WERI-Rb-1 (cell line): ENCODE measurements around the gene EML1.

Experiments used
- DNase-seq: peaks from one replicate; pipeline ENCODE4 v3.0.0-alpha.2; 2020
- H3K27ac ChIP-seq: fragments of 250-450 bp; sonication (Bioruptor Pico); 2 replicates; pipeline ENCODE4 v1.5.1; 2020; ENCODE audit warnings: mild to moderate bottlenecking, moderate library complexity
- H3K27me3 ChIP-seq: fragments of 250-450 bp; sonication (Bioruptor Pico); 2 replicates; pipeline ENCODE4 v1.5.1; 2021; ENCODE audit warnings: mild to moderate bottlenecking, low read depth, moderate library complexity; ENCODE audit not compliant: insufficient read depth, severe bottlenecking
- H3K36me3 ChIP-seq: fragments of 250-450 bp; sonication (Bioruptor Pico); 2 replicates; pipeline ENCODE4 v1.5.1; 2020; ENCODE audit warnings: mild to moderate bottlenecking, moderate library complexity
- H3K4me3 ChIP-seq: 2 replicates; pipeline ENCODE4 v1.5.1; 2011; ENCODE audit warnings: low read depth, mild to moderate bottlenecking, control low read depth, low read length
- H3K9me3 ChIP-seq: fragments of 250-450 bp; sonication (Bioruptor Pico); 2 replicates; pipeline ENCODE4 v1.5.1; 2021; ENCODE audit warnings: mild to moderate bottlenecking, moderate library complexity; ENCODE audit not compliant: severe bottlenecking
- TF ChIP-seq, protein P1 (sequence below): IDR thresholded peaks from 2 replicates; pipeline ENCODE4 v1.5.1; 2011; ENCODE audit warnings: low read depth, mild to moderate bottlenecking, control low read depth, inconsistent platforms, low read length

Gene EML1

DNA sequence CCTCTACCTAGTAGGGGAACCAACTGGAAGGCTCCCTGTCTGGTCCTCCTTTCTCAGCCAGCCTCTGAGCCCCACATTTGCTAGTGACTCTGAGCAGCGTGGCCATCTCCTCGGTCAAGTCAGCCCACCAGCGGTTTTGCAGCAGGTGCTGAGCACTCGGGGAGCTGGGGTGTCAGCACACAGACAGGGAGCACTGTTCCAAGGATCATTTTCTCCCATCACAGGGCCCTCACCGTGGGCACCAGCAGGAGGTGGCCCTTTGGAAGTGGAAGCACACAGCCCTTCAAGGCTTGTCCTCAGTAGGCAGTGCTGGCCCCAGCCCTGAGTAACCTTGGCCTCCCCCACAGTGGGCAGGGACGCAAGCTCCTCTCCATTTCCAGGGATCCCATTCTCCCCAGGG is 24.1 kb upstream of the EML1 start:
- H3K27me3 ChIP-seq: no peaks in the 10 kb centered on the region

DNA sequence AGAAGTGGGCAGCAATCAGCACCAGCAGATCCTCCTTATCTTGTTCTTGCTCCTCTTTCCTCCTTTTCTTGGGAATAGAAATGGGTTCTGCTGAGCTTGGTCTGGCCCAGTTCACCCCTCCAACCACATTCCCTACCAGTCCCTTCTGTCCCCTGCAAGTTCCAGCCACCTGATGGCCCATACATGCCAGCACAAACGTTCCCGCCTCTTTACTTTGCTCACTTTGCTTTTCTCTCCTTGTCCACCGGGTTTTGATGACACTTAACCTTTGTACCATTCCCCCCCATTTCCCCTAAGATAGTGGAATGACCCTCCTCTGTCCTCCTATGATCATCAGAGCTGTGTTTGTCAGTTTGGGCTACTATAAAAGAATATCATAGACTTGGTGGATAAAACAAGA is 23.4 kb upstream of the EML1 start:
- Histone ChIP-seq H3K27me3 (no peaks in the 10 kb centered on the region), H3K9me3 (no peaks in the 10 kb centered on the region), H3K36me3 (no peaks in the 10 kb centered on the region), H3K27ac (no peak overlapping the region), H3K4me3 (no peak overlapping the region)
- no peak for DNase-seq
- TF ChIP-seq, protein P1, sequence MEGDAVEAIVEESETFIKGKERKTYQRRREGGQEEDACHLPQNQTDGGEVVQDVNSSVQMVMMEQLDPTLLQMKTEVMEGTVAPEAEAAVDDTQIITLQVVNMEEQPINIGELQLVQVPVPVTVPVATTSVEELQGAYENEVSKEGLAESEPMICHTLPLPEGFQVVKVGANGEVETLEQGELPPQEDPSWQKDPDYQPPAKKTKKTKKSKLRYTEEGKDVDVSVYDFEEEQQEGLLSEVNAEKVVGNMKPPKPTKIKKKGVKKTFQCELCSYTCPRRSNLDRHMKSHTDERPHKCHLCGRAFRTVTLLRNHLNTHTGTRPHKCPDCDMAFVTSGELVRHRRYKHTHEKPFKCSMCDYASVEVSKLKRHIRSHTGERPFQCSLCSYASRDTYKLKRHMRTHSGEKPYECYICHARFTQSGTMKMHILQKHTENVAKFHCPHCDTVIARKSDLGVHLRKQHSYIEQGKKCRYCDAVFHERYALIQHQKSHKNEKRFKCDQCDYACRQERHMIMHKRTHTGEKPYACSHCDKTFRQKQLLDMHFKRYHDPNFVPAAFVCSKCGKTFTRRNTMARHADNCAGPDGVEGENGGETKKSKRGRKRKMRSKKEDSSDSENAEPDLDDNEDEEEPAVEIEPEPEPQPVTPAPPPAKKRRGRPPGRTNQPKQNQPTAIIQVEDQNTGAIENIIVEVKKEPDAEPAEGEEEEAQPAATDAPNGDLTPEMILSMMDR: no peak

More for the DNA sequence above, 24.1 kb upstream of the EML1 start:
- Histone ChIP-seq H3K36me3 (no peaks in the 10 kb centered on the region), H3K9me3 (no peaks in the 10 kb centered on the region), H3K4me3 (no peak overlapping the region), H3K27ac (no peak overlapping the region)
- TF ChIP-seq, protein P1: no peak
- no peak for DNase-seq

DNA sequence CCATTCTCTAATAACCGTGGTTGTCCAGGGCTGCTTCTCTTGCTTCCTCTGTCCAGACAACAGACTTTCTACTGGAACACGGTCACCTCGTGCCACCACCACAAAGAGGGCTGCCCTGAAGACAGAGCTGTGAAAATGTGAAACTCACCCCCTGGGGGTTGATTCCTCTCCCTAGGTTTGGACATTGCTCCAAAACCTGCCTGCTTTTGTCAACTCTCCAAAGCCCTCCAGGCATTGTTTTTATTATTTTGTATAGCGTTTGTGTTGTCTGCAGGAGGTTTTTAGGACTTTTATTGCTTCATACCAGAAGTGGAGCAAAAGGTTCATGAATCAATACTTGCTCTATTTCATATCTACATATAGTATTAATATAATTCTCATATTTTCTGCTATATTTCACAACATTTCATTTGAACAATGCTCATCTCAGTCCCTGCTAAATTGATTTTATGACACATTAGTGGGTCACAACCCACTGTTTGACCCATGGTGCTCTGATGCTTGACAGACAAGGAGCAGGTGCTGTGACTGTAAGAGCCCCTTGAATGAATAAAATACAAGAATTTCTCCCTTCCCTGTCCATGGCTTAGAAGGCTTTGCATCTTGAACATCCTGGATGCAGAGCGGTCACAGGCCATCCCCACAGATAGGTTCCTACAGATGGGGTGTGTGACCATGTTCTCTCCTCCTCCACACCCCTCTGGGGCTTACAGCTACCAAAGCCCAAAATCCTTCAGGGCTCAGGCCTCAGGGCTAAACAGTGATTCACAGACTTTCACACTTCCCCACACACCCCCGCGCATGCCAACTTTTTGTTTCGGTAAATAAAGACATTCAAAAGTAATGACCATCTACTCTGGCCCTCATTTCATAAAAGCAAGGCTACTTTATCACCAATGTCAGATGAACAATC is 20.6 kb upstream of the EML1 start:
- Histone ChIP-seq H3K9me3 (no peaks in the 10 kb centered on the region), H3K27ac (no peak overlapping the region), H3K4me3 (no peak overlapping the region), H3K27me3 (no peaks in the 10 kb centered on the region), H3K36me3 (no peaks in the 10 kb centered on the region)
- DNase-seq: no peak
- TF ChIP-seq, protein P1: no peak

DNA sequence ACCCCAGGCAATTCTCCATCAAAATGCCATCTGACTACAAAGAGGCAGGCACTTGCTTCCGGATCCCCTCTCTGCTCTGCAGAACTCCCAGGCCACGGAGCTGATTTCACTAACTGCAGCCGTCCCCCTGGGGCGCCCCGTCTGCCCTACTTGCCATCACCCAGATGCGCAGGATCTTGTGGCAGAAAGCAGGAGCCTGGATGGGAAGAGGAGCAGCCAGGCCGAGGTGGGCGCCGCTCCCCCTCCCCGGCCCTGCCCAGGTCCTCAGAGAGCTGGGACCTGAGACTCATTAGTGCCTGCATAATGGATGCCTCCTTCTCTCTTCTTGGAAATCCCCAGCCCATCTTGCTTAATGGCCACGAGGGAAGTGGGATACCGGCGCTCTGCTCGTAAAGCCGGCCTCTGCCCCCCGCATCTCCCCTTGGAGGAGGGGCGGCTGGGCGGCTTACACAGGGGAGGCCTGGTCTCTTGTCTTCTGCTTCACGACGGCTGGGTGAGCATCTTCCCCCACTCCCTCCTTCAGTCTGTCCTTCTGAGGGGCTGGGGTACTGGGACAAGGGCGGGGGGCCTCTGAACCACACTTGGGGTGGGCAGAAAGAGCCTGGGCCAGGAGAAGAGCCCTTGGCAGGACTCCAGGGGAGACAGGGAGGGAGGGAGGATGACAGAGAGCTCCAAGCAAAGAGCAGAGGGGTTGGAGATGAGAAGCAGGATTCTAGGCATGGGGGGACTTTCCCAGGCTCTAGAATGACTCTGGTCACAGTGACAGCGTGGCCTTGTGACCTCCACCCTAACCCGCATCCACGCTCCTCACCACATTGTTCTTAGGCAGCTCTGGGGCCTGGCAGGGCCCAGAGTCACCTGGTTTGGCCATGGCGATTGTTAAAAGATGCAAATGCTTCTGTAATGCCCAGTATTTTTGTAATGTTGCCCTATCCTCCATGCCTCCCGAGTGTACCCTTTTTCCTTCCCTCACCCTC is 19.4 kb upstream of the EML1 start:
- TF ChIP-seq, protein P1: no peak
- no peaks in the 10 kb centered on the region for H3K27me3 ChIP-seq
- no peaks in the 10 kb centered on the region for H3K9me3 ChIP-seq
- no peak overlapping the region for H3K4me3 ChIP-seq
- H3K27ac ChIP-seq: no peak overlapping the region
- H3K36me3 ChIP-seq: no peaks in the 10 kb centered on the region
- no peak for DNase-seq

DNA sequence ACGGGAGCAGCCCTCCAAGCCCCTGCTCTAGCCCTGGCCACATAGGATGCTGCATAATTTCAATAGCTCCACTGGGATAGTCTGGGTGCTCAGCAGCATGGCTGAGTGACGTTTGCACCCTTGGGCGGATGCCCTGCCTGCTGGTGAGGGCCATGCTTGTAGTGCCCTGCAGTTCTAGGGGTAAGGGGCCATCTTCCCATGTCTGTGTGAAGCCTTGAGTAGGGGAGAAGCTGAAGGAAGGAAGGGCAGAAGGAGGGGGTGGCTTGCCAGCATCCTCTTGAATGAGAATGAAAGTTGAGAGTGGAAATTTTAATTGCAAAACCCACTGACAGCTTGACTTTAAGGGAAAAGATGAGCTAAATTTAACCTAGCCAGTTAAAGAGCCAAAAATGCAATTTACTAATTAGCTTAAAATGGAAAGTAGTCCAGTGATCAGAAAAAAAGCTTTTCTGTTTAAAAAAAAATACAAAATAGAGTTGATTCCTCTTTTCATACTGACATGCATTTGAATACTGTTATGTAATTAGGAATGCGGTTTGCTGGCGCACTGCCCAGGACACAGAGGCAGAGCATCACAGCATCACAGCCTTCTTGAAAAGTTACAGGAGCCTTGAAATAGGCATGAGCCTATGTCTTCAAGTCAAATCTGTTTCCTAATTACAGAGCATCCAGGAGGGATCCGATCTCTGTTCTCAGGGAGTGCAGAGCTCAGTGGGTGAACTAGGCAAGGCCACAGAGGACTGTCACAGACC is 18.5 kb upstream of the EML1 start:
- H3K27me3 ChIP-seq: no peaks in the 10 kb centered on the region
- no peak for DNase-seq
- H3K27ac ChIP-seq: no peak overlapping the region
- TF ChIP-seq, protein P1: no peak
- H3K36me3 ChIP-seq: no peaks in the 10 kb centered on the region
- H3K4me3 ChIP-seq: no peak overlapping the region
- H3K9me3 ChIP-seq: no peaks in the 10 kb centered on the region
